NOMO-1 treated with dmso at 0.1 percent for 144 hours (cell line): ENCODE data around the gene CACNA2D4.

Experiments used
- DNase-seq: peaks from one replicate; lab custom pipeline; 2025; ENCODE audit not compliant: unreplicated experiment; lab: John Stamatoyannopoulos, UW

CACNA2D4 gene

GRCh38 chr12:1847411-1847810 is 71.0 kb downstream of the CACNA2D4 start:
- no peak for DNase-seq

GRCh38 chr12:1846421-1847405 is 71.7 kb downstream of the CACNA2D4 start:
- no peak for DNase-seq

GRCh38 chr12:1845886-1846285 is 72.6 kb downstream of the CACNA2D4 start:
- no peak for DNase-seq

GRCh38 chr12:1845427-1845826 is 73.0 kb downstream of the CACNA2D4 start:
- no peak for DNase-seq

- no peak for DNase-seq
Measured at GRCh38 chr12:1844661-1845409, 73.6 kb downstream of the CACNA2D4 start.

GRCh38 chr12:1844223-1844622 is 74.2 kb downstream of the CACNA2D4 start:
- DNase-seq: no peak

GRCh38 chr12:1843641-1844005 is 74.8 kb downstream of the CACNA2D4 start:
- DNase-seq: no peak

- DNase-seq: no peak
Measured at GRCh38 chr12:1842905-1843640, 75.4 kb downstream of the CACNA2D4 start.

GRCh38 chr12:1842183-1842904 is 76.1 kb downstream of the CACNA2D4 start:
- DNase-seq: peak; percentile 80

GRCh38 chr12:1841586-1842182 is 76.8 kb downstream of the CACNA2D4 start:
- no peak for DNase-seq

- DNase-seq: no peak
Measured at GRCh38 chr12:1840981-1841425, 77.4 kb downstream of the CACNA2D4 start.

- DNase-seq: no peak
Measured at GRCh38 chr12:1839956-1840951, 78.2 kb downstream of the CACNA2D4 start.

- DNase-seq: no peak
Measured at GRCh38 chr12:1839464-1839863, 79.0 kb downstream of the CACNA2D4 start.

GRCh38 chr12:1838994-1839365 is 79.5 kb downstream of the CACNA2D4 start:
- DNase-seq: no peak

- DNase-seq: no peak
Measured at GRCh38 chr12:1838205-1838993, 80.1 kb downstream of the CACNA2D4 start.

- no peak for DNase-seq
Measured at GRCh38 chr12:1837541-1838204, 80.8 kb downstream of the CACNA2D4 start.

- no peak for DNase-seq
Measured at GRCh38 chr12:1836854-1837421, 81.5 kb downstream of the CACNA2D4 start.
